H1 (cell line): ENCODE results near the gene TMED5. TPM values are rescaled to one million over a fixed set of nuclear protein-coding genes. Genes with fewer than 3 reads are reported as not detected.

ENCODE experiments used
- CTCF ChIA-PET: fragments of 300-600 bp; sonication (Branson Sonifier 250); formaldehyde crosslinking; loops from one replicate; lab custom pipeline; 2021; ENCODE audit not compliant: partially characterized antibody; lab: Charles Lee
- POLR2A ChIA-PET: fragments of 300-600 bp; sonication (Branson Sonifier 250); formaldehyde crosslinking; loops from one replicate; lab custom pipeline; 2021; ENCODE audit warnings: inconsistent platforms; ENCODE audit not compliant: partially characterized antibody; lab: Charles Lee
- DNase-seq, 2 experiments: peaks; one replicate each; pipeline versions ENCODE4 v3.0.0 to v3.0.0-alpha.2; 2010 to 2022; ENCODE audit warnings: low spot score in 2 of 2, low read depth in 1 of 2, mixed read lengths in 1 of 2
- FAIRE-seq: peaks from 2 replicates; lab custom pipeline; 2011; peaks lifted over from hg19 to GRCh38; lab: Jason Lieb, UNC
- H2AFZ ChIP-seq: 2 replicates; pipeline ENCODE4 v1.8.1; 2012; ENCODE audit warnings: low read length, inconsistent platforms
- H2AK5ac ChIP-seq: 2 replicates; pipeline ENCODE4 v1.6.1; 2013; ENCODE audit warnings: low read depth, low read length
- H2BK120ac ChIP-seq: replicated peaks from 2 replicates; pipeline ENCODE3; 2013; ENCODE audit warnings: low read depth, low read length, inconsistent platforms
- H2BK12ac ChIP-seq: 2 replicates; pipeline ENCODE4 v1.6.1; 2013; ENCODE audit warnings: low read depth, low read length
- H2BK15ac ChIP-seq: 2 replicates; pipeline ENCODE4 v1.6.1; 2013; ENCODE audit warnings: low read length
- H2BK20ac ChIP-seq: 2 replicates; pipeline ENCODE4 v1.6.1; 2013; ENCODE audit warnings: low read length
- H2BK5ac ChIP-seq: 2 replicates; pipeline ENCODE4 v1.6.1; 2013; ENCODE audit warnings: low read depth, low read length
- H3K14ac ChIP-seq: 2 replicates; pipeline ENCODE4 v1.6.1; 2013; ENCODE audit warnings: inconsistent platforms; ENCODE audit not compliant: insufficient read length
- H3K18ac ChIP-seq: 2 replicates; pipeline ENCODE4 v1.6.1; 2013; ENCODE audit warnings: low read length; ENCODE audit errors: extremely low read depth
- H3K23ac ChIP-seq: 2 replicates; pipeline ENCODE4 v1.6.1; 2013; ENCODE audit warnings: inconsistent platforms; ENCODE audit not compliant: insufficient read length
- H3K23me2 ChIP-seq: 2 replicates; pipeline ENCODE4 v1.6.1; 2013; ENCODE audit warnings: low read depth, low read length
- H3K27ac ChIP-seq: 2 replicates; pipeline ENCODE4 v1.6.1; 2011; ENCODE audit warnings: low read depth, low read length, inconsistent platforms
- H3K27me3 ChIP-seq, 4 experiments: replicated peaks in 1 of 4; 1 replicate in 1 of 4; 2 replicates in 3 of 4; pipeline versions ENCODE4 v1.6.1 to v1.8.1; 2011 to 2013; ENCODE audit warnings: low read length in 3 of 4, mild to moderate bottlenecking in 3 of 4, inconsistent platforms in 2 of 4, mixed read lengths in 2 of 4, moderate library complexity in 1 of 4; ENCODE audit not compliant: control insufficient read depth in 3 of 4, insufficient read depth in 3 of 4; ENCODE audit errors: extremely low read depth in 1 of 4
- H3K36me3 ChIP-seq, 4 experiments: 2 replicates each; pipeline versions ENCODE4 v1.6.1 to v1.8.1; 2011 to 2013; ENCODE audit warnings: mild to moderate bottlenecking in 4 of 4, low read length in 3 of 4, moderate library complexity in 2 of 4, control low read depth in 1 of 4, inconsistent platforms in 1 of 4; ENCODE audit not compliant: insufficient read depth in 4 of 4, control insufficient read depth in 2 of 4
- H3K4ac ChIP-seq: replicated peaks from 2 replicates; pipeline ENCODE3; 2013; ENCODE audit warnings: low read length, low read depth, mixed read lengths, inconsistent platforms; ENCODE audit not compliant: insufficient read length
- H3K4me1 ChIP-seq, 4 experiments: replicated peaks in 1 of 4; 1 replicate in 1 of 4; 2 replicates in 3 of 4; pipeline versions ENCODE4 v1.6.1 to v1.8.1; 2011 to 2013; ENCODE audit warnings: low read length in 3 of 4, inconsistent platforms in 2 of 4, mixed read lengths in 1 of 4; ENCODE audit not compliant: insufficient read depth in 4 of 4, control insufficient read depth in 3 of 4
- H3K4me2 ChIP-seq, 2 experiments: 2 replicates each; pipeline versions ENCODE4 v1.6.1 to v1.8.1; 2011 to 2013; ENCODE audit warnings: low read depth in 2 of 2, low read length in 2 of 2, control low read depth in 1 of 2, inconsistent platforms in 1 of 2, mild to moderate bottlenecking in 1 of 2; ENCODE audit not compliant: insufficient read depth in 1 of 2
- H3K4me3 ChIP-seq, 4 experiments: fragments of 200-600, 300-600 bp in 1 of 4; sonication (generic), shearing (Covaris generic), sonication (Bioruptor Twin) in 1 of 4; 2 replicates each; pipeline versions ENCODE4 v1.5.1 to v1.8.1; 2011 to 2016; ENCODE audit warnings: low read length in 4 of 4, low read depth in 3 of 4, control low read depth in 2 of 4, inconsistent platforms in 2 of 4, mild to moderate bottlenecking in 2 of 4, mixed read lengths in 1 of 4, moderate library complexity in 1 of 4; ENCODE audit not compliant: insufficient read depth in 2 of 4; ENCODE audit errors: extremely low read depth in 1 of 4
- H3K56ac ChIP-seq: replicated peaks from 2 replicates; pipeline ENCODE3; 2013; ENCODE audit warnings: low read depth, mild to moderate bottlenecking, mixed read lengths, low read length, inconsistent platforms; ENCODE audit not compliant: insufficient read length
- H3K79me1 ChIP-seq: 2 replicates; pipeline ENCODE4 v1.6.1; 2013; ENCODE audit warnings: low read depth, low read length, control low read depth
- H3K79me2 ChIP-seq, 2 experiments: 2 replicates each; pipeline versions ENCODE4 v1.6.1 to v1.8.1; 2012 to 2013; ENCODE audit warnings: low read length in 2 of 2, mild to moderate bottlenecking in 2 of 2, inconsistent platforms in 1 of 2; ENCODE audit not compliant: insufficient read depth in 2 of 2, control insufficient read depth in 1 of 2
- H3K9ac ChIP-seq, 4 experiments: replicated peaks in 1 of 4; 1 replicate in 1 of 4; 2 replicates in 3 of 4; pipeline versions ENCODE4 v1.6.1 to v1.8.1; 2011 to 2013; ENCODE audit warnings: low read depth in 3 of 4, low read length in 3 of 4, control low read depth in 2 of 4, mild to moderate bottlenecking in 2 of 4, moderate library complexity in 2 of 4, inconsistent platforms in 1 of 4; ENCODE audit errors: extremely low read depth in 1 of 4
- H3K9me3 ChIP-seq, 2 experiments: 2 replicates each; pipeline versions ENCODE4 v1.6.1 to v1.8.1; 2012 to 2013; ENCODE audit warnings: mild to moderate bottlenecking in 2 of 2, moderate library complexity in 2 of 2, control low read depth in 1 of 2, inconsistent platforms in 1 of 2, low read depth in 1 of 2, low read length in 1 of 2, mixed read lengths in 1 of 2; ENCODE audit not compliant: insufficient read depth in 2 of 2
- H4K20me1 ChIP-seq, 2 experiments: replicated peaks in 1 of 2; 2 replicates each; pipeline versions ENCODE3 to v1.8.1; 2011 to 2013; ENCODE audit warnings: inconsistent platforms in 2 of 2, low read length in 2 of 2, mild to moderate bottlenecking in 1 of 2; ENCODE audit not compliant: insufficient read depth in 2 of 2, control insufficient read depth in 1 of 2
- H4K5ac ChIP-seq: 2 replicates; pipeline ENCODE4 v1.6.1; 2013; ENCODE audit warnings: low read length, low read depth, mixed read lengths, inconsistent platforms; ENCODE audit not compliant: insufficient read length
- H4K8ac ChIP-seq: 2 replicates; pipeline ENCODE4 v1.8.0; 2013; ENCODE audit warnings: mild to moderate bottlenecking, moderate library complexity, low read length, inconsistent platforms; ENCODE audit not compliant: insufficient read depth; ENCODE audit errors: extremely low read depth
- H4K91ac ChIP-seq: replicated peaks from 2 replicates; pipeline ENCODE3; 2013; ENCODE audit warnings: low read length, mixed read lengths, inconsistent platforms; ENCODE audit not compliant: insufficient read length
- CHD1 ChIP-seq: IDR thresholded peaks from 2 replicates; pipeline ENCODE4 v1.6.1; 2012; ENCODE audit warnings: low read depth, low read length, improper control_type of control experiment
- GABPA ChIP-seq: IDR thresholded peaks from 2 replicates; pipeline ENCODE4 v1.6.1; 2011; ENCODE audit warnings: mild to moderate bottlenecking, low read length, moderate library complexity, borderline replicate concordance; ENCODE audit not compliant: insufficient read depth
- GTF2F1 ChIP-seq: IDR thresholded peaks from 2 replicates; pipeline ENCODE4 v1.6.1; 2012; ENCODE audit warnings: low read depth, low read length, improper control_type of control experiment, borderline replicate concordance
- HDAC6 ChIP-seq: IDR thresholded peaks from one replicate; pipeline ENCODE4 v1.7.1; 2012; ENCODE audit warnings: low read depth, mild to moderate bottlenecking, inconsistent platforms, low read length, moderate library complexity
- KDM4A ChIP-seq: IDR thresholded peaks from one replicate; pipeline ENCODE4 v1.7.1; 2012; ENCODE audit warnings: low read depth, mild to moderate bottlenecking, moderate library complexity, low read length, inconsistent platforms; ENCODE audit not compliant: severe bottlenecking
- RBBP5 ChIP-seq: IDR thresholded peaks from 2 replicates; pipeline ENCODE4 v1.7.1; 2012; ENCODE audit warnings: low read depth, mild to moderate bottlenecking, inconsistent platforms, low read length, moderate library complexity, borderline replicate concordance
- SP4 ChIP-seq: IDR thresholded peaks from 2 replicates; pipeline ENCODE4 v1.6.1; 2012; ENCODE audit warnings: low read length, inconsistent platforms
- TAF7 ChIP-seq: optimal IDR thresholded peaks from 2 replicates; pipeline ENCODE3; 2011; ENCODE audit warnings: low read depth, mild to moderate bottlenecking, inconsistent platforms, low read length, moderate library complexity, borderline replicate concordance
- WGBS, 2 experiments: shearing (Covaris generic) in 1 of 2; methylation state at CpG; one replicate each; pipeline versions ENCODE4 v1.1.6 to v1.1.7; 2013 to 2015; ENCODE audit warnings: low lambda C conversion rate in 2 of 2, mixed read lengths in 2 of 2, inconsistent platforms in 1 of 2, low coverage in 1 of 2, missing lambda C conversion rate in 1 of 2; ENCODE audit not compliant: insufficient replicate concordance in 2 of 2, insufficient coverage in 1 of 2, insufficient read length in 1 of 2; ENCODE audit errors: extremely low coverage in 1 of 2, missing lambda C conversion rate in 1 of 2; 5-methylcytosine and 5-hydroxymethylcytosine counted together
- polyA plus RNA-seq, 7 experiments: library from polyadenylated mRNA; depleted of rRNA in 3 of 7; stranded (reverse) in 5 of 7; unstranded in 2 of 7; fragments of >200 nt in 5 of 7; fragments of 200-250 nt in 2 of 7; gene quantifications; 1 replicate in 5 of 7; 2 replicates in 1 of 7; 4 replicates in 1 of 7; pipeline versions ENCODE4 v1.2.1 to v1.2.3, GENCODE V29; 2011 to 2013; ENCODE audit warnings: missing spikeins in 2 of 7, mixed read lengths in 2 of 7
- total RNA-seq: library from RNA; stranded (reverse); fragmentation: NEBNext Ultra II Directional; extraction: Animal tissue kit (Norgen Biotek cat#: 25700); gene quantifications from 2 replicates; pipeline ENCODE4 v1.2.1, GENCODE V29; 2021
- TF ChIP-seq, protein P1 (sequence below), 3 experiments: IDR thresholded peaks; 1 replicate in 2 of 3; 2 replicates in 1 of 3; pipeline versions ENCODE4 v1.5.1 to v1.6.1; 2011; ENCODE audit warnings: low read length in 3 of 3, mild to moderate bottlenecking in 3 of 3, inconsistent platforms in 2 of 3, low read depth in 1 of 3, moderate library complexity in 1 of 3; ENCODE audit not compliant: insufficient read depth in 1 of 3; ENCODE audit errors: control extremely low read depth in 1 of 3

Gene TMED5
- total and polyA plus RNA-seq, 2 of the 8 experiments (the other 6 are each of a cell fraction or from before 2014, with no cell fraction given) = 14.8 to 32.8 TPM

DNA sequence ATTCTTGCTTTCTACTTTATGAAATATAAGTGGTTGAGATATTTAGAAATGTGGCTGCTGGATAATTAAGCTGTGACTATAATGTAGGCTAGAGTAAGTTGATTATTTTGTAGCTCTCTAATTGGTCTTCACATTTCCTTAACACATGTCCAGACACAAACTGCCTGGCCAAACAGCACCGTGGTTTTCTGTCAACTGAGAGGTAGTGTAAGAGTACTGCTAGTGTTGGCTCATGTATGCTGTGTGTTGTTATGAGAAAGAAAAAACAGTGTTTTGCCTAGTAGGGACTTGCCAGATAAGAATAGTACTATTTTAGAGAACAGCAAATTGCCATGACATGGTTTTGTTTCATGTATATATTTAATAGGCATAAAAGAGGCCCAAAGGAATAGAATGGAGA lies 37.1 kb downstream of the TMED5 start:
- Histone ChIP-seq H3K36me3 (peaks cover 0 to 42% (median 7%) of the 10 kb centered on the region in 4 experiments; a peak in 5 of 8 replicates), H3K9me3 (no peaks in the 10 kb centered on the region), H3K23ac (no peak overlapping the region), H2AFZ (no peak overlapping the region), H4K5ac (no peak overlapping the region), H3K4me2 (no peak overlapping the region), H3K79me1 (no peaks in the 10 kb centered on the region; the same call in 1 of the 2 replicates), H3K4me1 (no peaks in the 10 kb centered on the region), H3K9ac (no peak overlapping the region), H3K79me2 (peaks cover 0 to 12% of the 10 kb centered on the region in 2 experiments; a peak in 2 of 4 replicates), H4K8ac (no peak overlapping the region), H3K56ac (no peak overlapping the region), H2BK20ac (no peak overlapping the region), H2AK5ac (no peak overlapping the region), H3K27me3 (no peaks in the 10 kb centered on the region), H3K4me3 (no peak overlapping the region), H3K18ac (no peak overlapping the region), H2BK120ac (no peak overlapping the region), H4K91ac (no peak overlapping the region), H2BK12ac (no peak overlapping the region), H3K27ac (no peak overlapping the region), H4K20me1 (no peaks in the 10 kb centered on the region), H3K14ac (no peak overlapping the region), H3K4ac (no peak overlapping the region), H2BK15ac (no peak overlapping the region), H3K23me2 (no peaks in the 10 kb centered on the region), H2BK5ac (no peak overlapping the region)
- WGBS, 2 experiments = 100% methylated on average over 1 of the region's 1 CpG; no CpG with 5 or more reads in 1 of the 2 experiments
- DNase-seq = no peak
- CTCF ChIA-PET = no interaction called here
- no peak for FAIRE-seq
- POLR2A ChIA-PET = interaction anchor here (1.9 kb wide), 1 partner anchor 34 kb away, joined by 4 read pairs; no protein-coding TSS in a partner anchor
- TF ChIP-seq SP4 = no peak
- TF ChIP-seq, protein P1, sequence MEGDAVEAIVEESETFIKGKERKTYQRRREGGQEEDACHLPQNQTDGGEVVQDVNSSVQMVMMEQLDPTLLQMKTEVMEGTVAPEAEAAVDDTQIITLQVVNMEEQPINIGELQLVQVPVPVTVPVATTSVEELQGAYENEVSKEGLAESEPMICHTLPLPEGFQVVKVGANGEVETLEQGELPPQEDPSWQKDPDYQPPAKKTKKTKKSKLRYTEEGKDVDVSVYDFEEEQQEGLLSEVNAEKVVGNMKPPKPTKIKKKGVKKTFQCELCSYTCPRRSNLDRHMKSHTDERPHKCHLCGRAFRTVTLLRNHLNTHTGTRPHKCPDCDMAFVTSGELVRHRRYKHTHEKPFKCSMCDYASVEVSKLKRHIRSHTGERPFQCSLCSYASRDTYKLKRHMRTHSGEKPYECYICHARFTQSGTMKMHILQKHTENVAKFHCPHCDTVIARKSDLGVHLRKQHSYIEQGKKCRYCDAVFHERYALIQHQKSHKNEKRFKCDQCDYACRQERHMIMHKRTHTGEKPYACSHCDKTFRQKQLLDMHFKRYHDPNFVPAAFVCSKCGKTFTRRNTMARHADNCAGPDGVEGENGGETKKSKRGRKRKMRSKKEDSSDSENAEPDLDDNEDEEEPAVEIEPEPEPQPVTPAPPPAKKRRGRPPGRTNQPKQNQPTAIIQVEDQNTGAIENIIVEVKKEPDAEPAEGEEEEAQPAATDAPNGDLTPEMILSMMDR (IDR thresholded peaks at IDR 0.05; ENCODE audit: control extremely low read depth in 1 of 3, insufficient read depth in 1 of 3, low read depth in 1 of 3, low read length in 3 of 3) = no peak
- no peak for TF ChIP-seq RBBP5
- TF ChIP-seq GTF2F1 = no peak
- TF ChIP-seq TAF7 = no peak
- no peak for TF ChIP-seq KDM4A
- TF ChIP-seq CHD1 = no peak
- TF ChIP-seq GABPA = no peak
- TF ChIP-seq HDAC6 = no peak
